Cardiac muscle cell (in vitro differentiated cells and primary cell): Measurements from ENCODE around the gene ELL. TPM values are rescaled to one million over a fixed set of nuclear protein-coding genes. Genes with fewer than 3 reads are reported as not detected.
"Not testable (repeated sequence)": the region's sequence is repeated elsewhere in the genome, so short reads cannot be mapped to it uniquely, and the experiment has no call there.

Experiments used
- DNase-seq, 2 donors: peaks; one replicate each; pipeline versions ENCODE4 v3.0.0 to v3.0.0-alpha.2; 2010 to 2017; ENCODE audit warnings: low read depth in 1 of 2, low spot score in 1 of 2
- H3K27ac ChIP-seq: fragments of 200-600 bp; sonication (generic); 2 replicates; pipeline ENCODE4 v1.5.1; 2016
- H3K27me3 ChIP-seq: fragments of 200-600 bp; sonication (generic); 2 replicates; pipeline ENCODE4 v1.6.0; 2016; ENCODE audit warnings: control low read depth
- H3K36me3 ChIP-seq: fragments of 200-600 bp; sonication (generic); 2 replicates; pipeline ENCODE4 v1.5.1; 2016; ENCODE audit warnings: control low read depth
- H3K4me1 ChIP-seq: fragments of 200-600 bp; sonication (generic); 2 replicates; pipeline ENCODE4 v1.8.1; 2017; ENCODE audit warnings: low read depth, mild to moderate bottlenecking, mixed run types
- H3K4me3 ChIP-seq: fragments of 200-600 bp; sonication (generic); 2 replicates; pipeline ENCODE4 v1.5.1; 2016; ENCODE audit warnings: mild to moderate bottlenecking
- H3K9me3 ChIP-seq: fragments of 200-600 bp; sonication (generic); 2 replicates; pipeline ENCODE4 v1.5.1; 2017; ENCODE audit warnings: low read depth, mild to moderate bottlenecking, control low read depth
- CTCF ChIP-seq: IDR thresholded peaks from 2 replicates; pipeline ENCODE4 v1.5.1; 2012; ENCODE audit warnings: low read depth, mild to moderate bottlenecking, low read length
- polyA plus RNA-seq: library from polyadenylated mRNA; unstranded; fragments of >200 nt; fragmentation: Nextera tagmentation; extraction: Ambion mirVana; gene quantifications from 2 replicates; pipeline ENCODE4 v1.2.1, GENCODE V29; 2016
- total RNA-seq: library from RNA; depleted of rRNA; stranded (reverse); fragments of >200 nt; gene quantifications from 2 replicates; pipeline ENCODE4 v1.2.3, GENCODE V29; 2016

ELL gene
- total and polyA plus RNA-seq, 2 experiments from 2014 or later: 14.8 to 20.7 TPM

GRCh38 chr19:18526316-18526715 is 4.4 kb upstream of the ELL start:
- Histone ChIP-seq H3K27ac (no peak overlapping the region), H3K4me3 (no peak overlapping the region), H3K36me3 (peaks cover under 1% of the 10 kb centered on the region), H3K4me1 (no peaks in the 10 kb centered on the region), H3K27me3 (no peaks in the 10 kb centered on the region), H3K9me3 (no peaks in the 10 kb centered on the region)
- DNase-seq: no peak
- TF ChIP-seq CTCF: no peak

- no peak for DNase-seq
- no peak for TF ChIP-seq CTCF
- H3K27me3 ChIP-seq: no peaks in the 10 kb centered on the region
- no peak overlapping the region for H3K4me3 ChIP-seq
- peaks cover 4% of the 10 kb centered on the region for H3K4me1 ChIP-seq
- H3K9me3 ChIP-seq: no peaks in the 10 kb centered on the region
- no peaks in the 10 kb centered on the region for H3K36me3 ChIP-seq
- no peak overlapping the region for H3K27ac ChIP-seq
These were observed 2.0 kb upstream of the ELL start for GRCh38 chr19:18523841-18524240.

GRCh38 chr19:18522862-18523440 is 1.1 kb upstream of the ELL start:
- H3K4me1 ChIP-seq, H3K36me3 ChIP-seq, H3K4me3 ChIP-seq, H3K9me3 ChIP-seq, DNase-seq, H3K27me3 ChIP-seq, H3K27ac ChIP-seq: not testable (repeated sequence)

- Histone ChIP-seq H3K4me3 (peak overlapping the region; percentile 95), H3K27ac (peak overlapping the region; percentile 95), H3K9me3 (no peaks in the 10 kb centered on the region), H3K27me3 (no peaks in the 10 kb centered on the region), H3K36me3 (no peaks in the 10 kb centered on the region), H3K4me1 (peaks cover 4% of the 10 kb centered on the region)
- TF ChIP-seq CTCF: peak; percentile 8
- DNase-seq: peak; percentile 100
These were observed 423 bp upstream of the ELL start for GRCh38 chr19:18522124-18522861.

GRCh38 chr19:18520848-18521691 is 800 bp downstream of the ELL start:
- DNase-seq: peak; percentile 25 to 34
- Histone ChIP-seq H3K4me1 (peaks cover 14% of the 10 kb centered on the region), H3K27me3 (no peaks in the 10 kb centered on the region), H3K4me3 (peak overlapping the region; percentile 95), H3K36me3 (no peaks in the 10 kb centered on the region), H3K27ac (peak overlapping the region; percentile 95), H3K9me3 (no peaks in the 10 kb centered on the region)
- TF ChIP-seq CTCF: no peak
